ENCODE results near the gene GFOD1. TPM values are rescaled to one million over a fixed set of nuclear protein-coding genes. Genes with fewer than 3 reads are reported as not detected.

The GFOD1 gene
- total RNA-seq, 1 donor from 2014 or later, result 2.2 TPM

- no peak for DNase-seq (ENCODE audit: low read depth)
- no peak overlapping the region for H3K4me3 ChIP-seq (ENCODE audit: low read depth, low read length)
- TF ChIP-seq, protein P1, sequence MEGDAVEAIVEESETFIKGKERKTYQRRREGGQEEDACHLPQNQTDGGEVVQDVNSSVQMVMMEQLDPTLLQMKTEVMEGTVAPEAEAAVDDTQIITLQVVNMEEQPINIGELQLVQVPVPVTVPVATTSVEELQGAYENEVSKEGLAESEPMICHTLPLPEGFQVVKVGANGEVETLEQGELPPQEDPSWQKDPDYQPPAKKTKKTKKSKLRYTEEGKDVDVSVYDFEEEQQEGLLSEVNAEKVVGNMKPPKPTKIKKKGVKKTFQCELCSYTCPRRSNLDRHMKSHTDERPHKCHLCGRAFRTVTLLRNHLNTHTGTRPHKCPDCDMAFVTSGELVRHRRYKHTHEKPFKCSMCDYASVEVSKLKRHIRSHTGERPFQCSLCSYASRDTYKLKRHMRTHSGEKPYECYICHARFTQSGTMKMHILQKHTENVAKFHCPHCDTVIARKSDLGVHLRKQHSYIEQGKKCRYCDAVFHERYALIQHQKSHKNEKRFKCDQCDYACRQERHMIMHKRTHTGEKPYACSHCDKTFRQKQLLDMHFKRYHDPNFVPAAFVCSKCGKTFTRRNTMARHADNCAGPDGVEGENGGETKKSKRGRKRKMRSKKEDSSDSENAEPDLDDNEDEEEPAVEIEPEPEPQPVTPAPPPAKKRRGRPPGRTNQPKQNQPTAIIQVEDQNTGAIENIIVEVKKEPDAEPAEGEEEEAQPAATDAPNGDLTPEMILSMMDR (conservative IDR thresholded peaks at IDR 0.05; ENCODE audit: low read depth, low read length), result no peak
Observed at GRCh38 chr6:13492357-13492756, 5.0 kb upstream of the GFOD1 start.

- H3K4me3 ChIP-seq (ENCODE audit: low read depth, low read length), result no peak overlapping the region
- TF ChIP-seq, protein P1 (conservative IDR thresholded peaks at IDR 0.05; ENCODE audit: low read depth, low read length), result no peak
- DNase-seq (ENCODE audit: low read depth), result no peak
Observed at GRCh38 chr6:13491538-13491937, 4.1 kb upstream of the GFOD1 start.

GRCh38 chr6:13490402-13490801, 3.0 kb upstream of the GFOD1 start:
- TF ChIP-seq, protein P1 (conservative IDR thresholded peaks at IDR 0.05; ENCODE audit: low read depth, low read length), result no peak
- DNase-seq (ENCODE audit: low read depth), result no peak
- H3K4me3 ChIP-seq (ENCODE audit: low read depth, low read length), result no peak overlapping the region

DNA sequence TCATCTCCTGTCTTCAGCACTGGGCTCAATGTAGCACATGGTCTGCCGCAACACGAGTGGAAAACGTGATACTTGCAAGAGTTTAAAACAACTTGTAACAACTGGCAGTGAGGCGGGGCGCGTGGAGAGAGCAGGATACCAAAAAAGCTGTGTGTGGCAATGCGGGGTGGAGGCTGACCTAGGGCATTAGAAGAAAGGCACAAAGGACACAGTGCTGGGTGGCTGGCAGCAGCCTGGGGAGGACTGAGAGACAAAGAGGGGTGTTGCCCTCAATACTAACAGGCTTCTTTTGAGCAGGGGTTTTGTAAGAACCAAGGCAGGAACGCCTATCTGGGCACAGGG, 1.5 kb upstream of the GFOD1 start:
- H3K4me3 ChIP-seq (ENCODE audit: low read depth, low read length), result no peak overlapping the region
- TF ChIP-seq, protein P1 (conservative IDR thresholded peaks at IDR 0.05; ENCODE audit: low read depth, low read length), result no peak
- DNase-seq (ENCODE audit: low read depth), result no peak

DNA sequence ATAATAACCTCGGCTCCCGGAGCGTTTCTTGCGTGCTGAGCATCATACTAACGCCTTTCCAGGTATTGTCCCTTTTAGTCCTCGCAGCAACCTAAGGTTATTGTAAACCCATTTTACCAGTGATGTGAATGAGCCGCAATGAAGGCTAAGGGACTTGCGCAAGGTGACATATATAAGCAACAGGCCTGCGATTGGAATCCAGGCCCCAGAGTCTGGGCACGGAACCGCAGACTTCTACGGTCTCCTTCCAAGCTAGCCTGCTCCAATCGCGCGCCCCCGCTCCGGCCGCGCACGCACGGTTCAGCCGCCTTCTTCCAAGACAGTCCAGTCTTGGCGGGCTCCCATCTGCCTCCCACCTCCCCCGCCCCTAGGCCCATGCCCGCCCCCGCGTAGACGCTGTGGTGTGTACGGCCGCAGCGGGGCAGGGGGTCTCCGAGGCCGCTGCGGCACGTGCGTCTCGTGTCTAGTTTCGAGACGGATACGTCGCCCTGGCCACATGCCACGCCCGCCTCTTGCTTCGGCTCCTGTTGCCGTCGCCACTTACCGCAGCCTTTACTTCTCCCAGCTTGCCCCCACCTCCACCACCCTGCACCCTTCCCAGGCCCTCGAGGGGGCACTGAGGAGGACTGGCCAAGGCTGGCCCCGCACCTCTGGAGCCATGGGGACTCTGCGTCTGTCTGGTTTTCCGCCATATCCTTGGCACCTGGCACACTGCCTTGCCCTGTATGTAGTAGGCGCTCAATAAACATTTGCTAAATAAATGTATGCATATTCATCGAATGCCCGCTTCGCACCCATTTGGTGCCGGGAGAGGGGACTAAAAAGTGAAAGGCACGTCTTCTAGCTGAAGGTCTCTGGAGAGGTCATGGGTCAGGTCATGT, 855 bp upstream of the GFOD1 start:
- H3K4me3 ChIP-seq (ENCODE audit: low read depth, low read length), result peak overlapping the region; percentile 70
- TF ChIP-seq, protein P1 (conservative IDR thresholded peaks at IDR 0.05; ENCODE audit: low read depth, low read length), result no peak
- DNase-seq (ENCODE audit: low read depth), result no peak

GRCh38 chr6:13486679-13487121, 700 bp downstream of the GFOD1 start:
- DNase-seq (ENCODE audit: low read depth), result no peak
- TF ChIP-seq, protein P1 (conservative IDR thresholded peaks at IDR 0.05; ENCODE audit: low read depth, low read length), result no peak
- peak overlapping the region; percentile 71 for H3K4me3 ChIP-seq (ENCODE audit: low read depth, low read length)
